Astrocyte (in vitro differentiated cells and primary cell): ENCODE results near the gene LIPM.

Experiments used
- CTCF ChIP-seq: IDR thresholded peaks from 2 replicates; pipeline ENCODE4 v1.5.1; 2011; ENCODE audit warnings: low read depth, mild to moderate bottlenecking, inconsistent platforms, low read length, moderate library complexity; ENCODE audit not compliant: insufficient read depth
- EZH2 ChIP-seq: IDR thresholded peaks from 2 replicates; pipeline ENCODE4 v1.6.1; 2012; ENCODE audit warnings: mild to moderate bottlenecking, low read length, inconsistent platforms; ENCODE audit not compliant: insufficient read depth

GRCh38 chr10:88809621-88810020, 7.1 kb downstream of the LIPM start:
- TF ChIP-seq CTCF (no peak), EZH2 (no peak)
